NCI-H345 treated with DMSO at 0.1 percent for 48 hours (cell line): ENCODE measurements around the gene OR10H3.
"Not testable (repeated sequence)": the region's sequence is repeated elsewhere in the genome, so short reads cannot be mapped to it uniquely, and the experiment has no call there.

ENCODE experiments used
- DNase-seq: peaks from one replicate; lab custom pipeline; 2025; ENCODE audit not compliant: unreplicated experiment; lab: John Stamatoyannopoulos, UW

The OR10H3 gene

GRCh38 chr19:15737722-15738121, at the start of gene OR10H3:
Gene OR10H3, plus strand, starts transcription at chr19:15737985. Its CDS starts 3,408 bp downstream, at chr19:15741393.
- DNase-seq, result no peak

- no peak for DNase-seq
Measured at GRCh38 chr19:15696654-15697194, 41.1 kb upstream of the OR10H3 start.

DNA sequence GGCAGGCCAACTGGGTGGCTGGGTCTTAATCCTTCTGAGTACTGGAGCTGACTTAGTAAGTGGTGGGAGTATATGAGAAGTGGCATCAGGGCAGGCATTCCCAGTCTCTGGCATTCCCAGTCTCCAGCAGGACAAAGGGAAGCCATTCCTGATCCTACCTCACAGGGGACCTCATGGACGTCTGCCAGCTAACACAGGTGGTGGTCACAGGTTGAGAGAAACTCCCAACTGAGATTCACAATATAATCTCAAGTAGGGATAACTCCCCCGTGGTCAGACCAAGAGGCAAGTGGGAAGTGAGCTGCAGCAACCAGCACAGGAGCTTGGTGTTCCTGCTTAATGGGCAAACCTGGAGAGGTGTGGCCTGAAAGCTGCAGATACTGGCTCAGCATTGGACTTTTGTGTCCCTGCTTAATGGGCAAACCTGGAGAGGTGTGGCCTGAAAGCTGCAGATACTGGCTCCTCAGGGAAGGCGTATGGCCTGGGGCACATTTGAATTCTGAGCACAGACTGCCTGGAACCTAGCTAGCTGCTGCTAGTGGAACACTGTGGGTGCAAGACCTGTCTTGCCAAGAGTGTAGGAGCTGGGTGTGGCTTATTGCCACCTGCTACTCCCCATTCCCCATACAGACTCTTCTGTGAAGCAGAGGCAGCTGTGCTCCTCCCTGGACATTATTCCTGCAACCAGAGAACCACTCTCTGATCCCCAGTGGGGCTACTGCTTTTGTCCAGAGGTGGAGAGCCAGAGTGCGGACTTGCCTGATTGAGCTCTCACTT, 35.8 kb upstream of the OR10H3 start:
- no peak for DNase-seq

GRCh38 chr19:15702534-15702930, 35.3 kb upstream of the OR10H3 start:
- DNase-seq, result no peak

- DNase-seq, result no peak
Measured at GRCh38 chr19:15714638-15715037, 23.1 kb upstream of the OR10H3 start.

- no peak for DNase-seq
Measured at GRCh38 chr19:15715642-15716041, 22.1 kb upstream of the OR10H3 start.

GRCh38 chr19:15717809-15718208, 20.0 kb upstream of the OR10H3 start:
- DNase-seq, result no peak

DNA sequence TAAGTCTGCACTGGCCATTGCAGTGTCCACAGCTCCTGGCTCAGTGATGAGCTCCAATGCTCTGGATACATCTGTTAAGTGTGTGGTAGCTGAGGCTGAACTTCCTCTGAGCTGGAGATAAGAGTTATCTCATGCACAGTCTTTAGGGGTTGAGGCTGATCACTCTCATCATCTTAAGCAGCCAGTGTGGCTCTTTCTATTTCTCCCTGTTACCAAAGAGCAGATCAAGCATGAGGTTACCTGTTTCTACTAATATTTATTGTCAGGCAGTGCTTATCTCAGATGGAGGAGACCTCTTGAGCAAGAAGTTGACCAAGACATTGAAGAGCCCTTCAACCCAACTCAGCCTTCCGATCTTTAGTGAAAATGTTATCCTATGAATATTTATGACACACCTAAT, 16.5 kb upstream of the OR10H3 start:
- no peak for DNase-seq

DNA sequence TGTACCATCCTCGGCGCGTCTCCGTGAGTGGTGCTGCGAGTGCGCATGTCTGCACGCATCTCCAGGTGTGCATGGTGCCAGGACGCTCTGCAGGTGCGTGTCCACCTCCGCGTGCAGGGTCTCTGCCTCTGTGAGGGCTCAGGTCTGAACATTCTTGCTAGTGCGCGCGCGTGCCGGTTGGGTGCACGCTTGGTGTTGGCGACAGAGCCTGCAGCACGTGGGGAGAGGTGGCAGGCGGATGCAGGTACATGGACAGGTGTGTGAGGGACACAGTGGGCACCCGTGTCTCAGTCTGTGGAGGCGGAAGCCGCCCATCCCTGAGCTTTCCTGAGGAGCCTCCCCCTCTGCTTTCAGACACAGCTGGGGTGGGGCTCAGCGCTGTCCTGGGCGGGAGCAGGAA, 14.8 kb upstream of the OR10H3 start:
- DNase-seq, result no peak

DNA sequence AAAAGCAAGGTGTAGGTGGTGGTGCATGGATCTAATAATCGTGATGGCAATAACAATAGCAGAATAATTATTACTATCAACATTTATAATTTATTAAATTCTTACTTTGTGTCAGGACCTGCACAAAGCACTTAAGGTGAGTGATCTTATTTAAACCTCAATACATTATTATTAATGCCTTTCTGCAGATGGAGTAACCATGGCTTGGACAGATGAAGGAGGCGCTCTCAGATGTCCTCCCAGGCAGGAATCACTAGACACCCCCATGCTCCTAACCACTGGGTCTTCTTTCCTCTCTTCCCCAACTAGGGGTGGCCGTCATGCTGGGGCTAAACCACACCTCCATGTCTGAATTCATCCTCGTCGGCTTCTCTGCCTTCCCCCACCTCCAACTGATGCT, 10.1 kb upstream of the OR10H3 start, which contains the start of gene OR10H2:
OR10H2 (plus strand) TSS at position 301 of the 400 bp plus-strand sequence; CDS start at position 321, 20 bp downstream.
- DNase-seq, result no peak

DNA sequence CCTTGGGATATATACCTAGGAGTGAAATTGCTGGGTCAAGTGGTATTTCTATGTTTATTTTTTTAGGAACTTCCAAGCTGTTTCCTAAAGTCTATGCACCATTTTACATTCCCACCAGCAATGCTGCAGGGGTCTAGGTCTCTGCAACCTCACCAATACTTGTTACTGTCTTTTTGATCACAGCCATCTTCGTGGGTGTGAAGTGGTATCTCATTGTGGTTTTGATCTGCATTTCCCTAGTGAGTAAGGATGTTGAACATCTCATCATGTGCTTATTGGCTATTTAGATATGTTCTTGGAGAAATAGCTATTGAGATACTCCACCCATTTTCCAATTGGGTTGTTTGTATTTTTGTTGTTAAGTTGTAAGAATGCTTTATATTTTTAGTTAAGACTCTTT, 7.2 kb upstream of the OR10H3 start:
- DNase-seq, result no peak

DNA sequence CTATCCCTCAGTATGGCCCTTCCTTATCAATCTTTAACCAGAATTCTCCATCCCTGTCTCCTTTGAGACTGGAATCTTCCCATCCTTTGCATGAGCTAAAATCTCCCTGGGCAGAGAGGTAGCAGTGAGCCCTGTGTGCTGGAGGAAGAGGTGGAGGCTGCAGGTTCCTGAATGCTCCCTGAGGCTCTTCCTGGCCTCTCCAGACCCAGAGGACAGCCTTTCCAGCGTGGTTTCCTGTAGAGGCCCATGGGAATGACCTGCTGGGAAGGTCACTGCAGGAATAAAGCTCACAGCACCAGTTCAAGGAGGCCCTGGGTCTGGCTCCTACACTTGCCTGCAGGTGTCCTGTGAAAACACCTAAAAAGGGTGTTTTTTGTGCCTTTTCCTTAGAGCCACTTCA, 5.4 kb upstream of the OR10H3 start:
- DNase-seq, result no peak

DNA sequence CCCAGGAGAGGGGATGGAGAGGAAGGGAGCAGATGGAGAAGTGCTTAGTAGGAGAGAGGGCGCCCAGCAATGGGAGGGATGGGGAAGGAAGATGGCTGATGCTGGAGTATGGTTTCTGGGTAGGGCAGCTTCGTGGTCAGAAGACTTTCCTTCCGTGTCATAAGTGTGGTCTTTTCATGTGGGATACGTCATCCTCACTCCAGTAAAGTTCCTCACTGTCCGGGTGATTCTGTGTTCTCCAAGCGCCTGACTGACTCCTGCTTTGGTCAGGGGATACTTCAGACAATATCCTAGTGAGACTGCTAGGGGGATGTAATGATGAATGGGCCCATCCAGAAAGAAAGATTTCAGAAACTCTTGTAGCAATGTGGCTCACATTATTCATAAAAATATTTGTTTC, 3.9 kb upstream of the OR10H3 start:
- DNase-seq, result no peak

GRCh38 chr19:15740785-15741184, 3.0 kb downstream of the OR10H3 start:
- DNase-seq, result no peak

DNA sequence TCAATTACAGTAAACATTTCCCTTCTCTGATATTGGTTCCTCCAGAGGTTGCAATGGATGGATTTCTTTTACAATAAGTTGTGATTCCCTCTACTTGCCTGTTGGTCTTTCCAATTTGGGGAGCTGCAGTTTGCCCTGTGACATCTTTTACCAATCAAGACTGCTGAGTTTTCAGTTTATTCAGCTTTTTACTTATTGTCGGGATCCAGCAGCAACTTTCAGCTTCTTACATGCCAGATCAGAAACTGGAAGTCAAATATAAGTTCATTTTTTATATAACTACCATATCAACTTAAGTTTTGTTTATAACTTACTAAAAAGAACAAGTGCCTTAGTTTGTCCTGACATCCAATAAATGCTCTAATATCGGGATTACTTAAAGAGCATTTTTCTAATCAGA, 10.5 kb downstream of the OR10H3 start:
- DNase-seq, result no peak

GRCh38 chr19:15758379-15758778, 20.6 kb downstream of the OR10H3 start:
- no peak for DNase-seq

DNA sequence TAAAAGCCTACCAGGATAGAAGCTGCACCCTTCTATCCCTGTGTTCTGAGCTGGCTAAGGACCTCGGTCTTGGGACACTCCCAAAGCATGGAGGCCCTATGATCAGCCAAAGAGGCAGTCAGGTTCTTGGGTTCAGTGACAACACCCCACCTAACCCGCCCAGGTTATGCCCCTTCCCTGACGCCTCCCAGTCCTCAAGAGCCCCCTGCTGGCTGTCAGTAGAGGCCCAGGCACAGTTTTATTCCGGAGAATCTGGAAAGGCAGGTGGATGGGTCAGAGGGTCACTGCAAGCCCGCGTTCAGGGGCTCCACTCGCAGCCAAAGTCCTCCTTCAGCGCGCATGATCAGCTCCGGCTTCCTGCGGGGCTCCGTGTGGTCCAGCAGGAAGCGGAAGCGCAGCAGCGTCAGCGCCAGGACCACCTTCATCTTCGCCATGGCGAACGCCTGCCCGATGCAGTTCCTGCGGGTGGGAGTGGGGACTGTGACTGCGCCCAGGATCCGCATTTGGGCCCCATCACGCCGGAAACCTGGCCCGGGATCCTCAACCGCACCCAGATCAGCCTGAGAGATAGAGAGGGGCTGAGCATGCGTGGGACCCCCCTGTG, 22.3 kb downstream of the OR10H3 start:
- DNase-seq, result no peak

- DNase-seq, result no peak
Measured at GRCh38 chr19:15769586-15769985, 31.8 kb downstream of the OR10H3 start.

DNA sequence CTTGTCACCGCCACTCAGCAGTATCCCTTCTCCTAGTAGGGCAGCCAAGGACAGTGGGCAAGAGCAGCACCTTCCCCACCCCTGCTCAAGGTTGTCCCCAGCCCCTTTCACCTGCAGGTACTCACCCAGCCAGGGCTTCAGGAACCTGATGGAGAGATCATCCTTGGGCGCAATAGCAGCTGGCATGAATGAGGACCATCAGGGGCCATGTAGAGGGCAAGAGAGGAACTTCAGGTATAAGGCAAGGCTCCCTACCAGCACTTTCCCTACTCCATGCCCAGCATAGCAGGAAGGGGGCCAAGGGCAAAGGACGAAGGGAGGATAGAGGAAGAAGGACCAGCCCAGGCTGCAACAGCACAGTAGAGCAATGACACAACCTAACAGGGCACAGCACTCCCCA, 36.4 kb downstream of the OR10H3 start:
- DNase-seq, result not testable (repeated sequence)

GRCh38 chr19:15775249-15775648, 37.5 kb downstream of the OR10H3 start:
- no peak for DNase-seq

DNA sequence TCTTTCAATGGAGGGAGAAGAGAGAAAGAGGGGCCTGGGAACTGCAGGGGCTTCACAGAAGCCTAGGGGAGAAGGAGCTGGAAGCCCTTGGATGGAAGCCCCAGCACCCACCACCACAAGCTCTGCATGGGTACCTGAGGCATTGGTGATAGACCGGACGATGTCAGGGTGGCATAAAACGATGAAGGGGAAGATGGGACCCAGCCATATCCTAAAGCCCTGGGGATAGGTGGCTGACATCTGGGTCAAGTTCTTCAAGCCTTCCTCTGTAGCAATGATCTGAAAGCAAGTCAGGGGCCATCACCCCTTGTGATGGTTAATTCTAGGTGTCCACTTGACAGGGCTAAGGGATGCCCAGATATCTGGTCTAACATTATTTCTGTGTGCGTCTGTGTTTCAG, 38.5 kb downstream of the OR10H3 start:
- no peak for DNase-seq
